Upper lobe of right lung (tissue), 1 donor: ENCODE data around the gene MRPL3. TPM values are rescaled to one million over a fixed set of nuclear protein-coding genes. Genes with fewer than 3 reads are reported as not detected.

Source experiments
- ATAC-seq: fragments of 200-7000 bp; cut with Tn5 transposase; one replicate; pipeline ENCODE4 v1.9.1; 2020; ENCODE audit warnings: mild to moderate bottlenecking, moderate library complexity
- DNase-seq: peaks from one replicate; pipeline ENCODE4 v3.0.0-alpha.2; 2020
- H3K27ac ChIP-seq: fragments of 200-600 bp; one replicate; pipeline ENCODE4 v1.8.0; 2022
- H3K27me3 ChIP-seq: fragments of 200-600 bp; one replicate; pipeline ENCODE4 v1.8.0; 2022; ENCODE audit warnings: mild to moderate bottlenecking
- H3K36me3 ChIP-seq: fragments of 200-600 bp; one replicate; pipeline ENCODE4 v1.8.0; 2022
- H3K4me1 ChIP-seq: fragments of 200-600 bp; one replicate; pipeline ENCODE4 v1.8.0; 2022
- H3K4me3 ChIP-seq: fragments of 200-600 bp; one replicate; pipeline ENCODE4 v1.8.0; 2022; ENCODE audit warnings: mild to moderate bottlenecking
- H3K9me3 ChIP-seq: fragments of 200-600 bp; one replicate; pipeline ENCODE4 v1.8.0; 2022
- CTCF ChIP-seq: fragments of 200-600 bp; IDR thresholded peaks from one replicate; pipeline ENCODE4 v1.8.0; 2022; ENCODE audit warnings: antibody characterized with exemption
- intact Hi-C: fragments of 100-400 bp; cut with DNase I; formaldehyde crosslinking; loops from one replicate; pipeline ENCODE4 v1.11.0; 2022
- total RNA-seq: library from RNA; stranded (reverse); fragmentation: NEBNext Ultra II Directional; extraction: Animal tissue kit (Norgen Biotek cat#: 25700); gene quantifications from one replicate; pipeline ENCODE4 v1.2.1, GENCODE V29; 2021
- donor health status: DM: no; HTN: yes; CAD: no; lungs with severe emphysema.

The MRPL3 gene
- total RNA-seq, 1 donor from 2014 or later: 48.8 TPM

GRCh38 chr3:131530843-131531242 lies 28.1 kb upstream of the MRPL3 start:
- no peak for ATAC-seq
- no peak for DNase-seq
- H3K36me3 ChIP-seq: no peaks in the 10 kb centered on the region
- no peak overlapping the region for H3K4me3 ChIP-seq
- peaks cover 21% of the 10 kb centered on the region for H3K27me3 ChIP-seq
- no peaks in the 10 kb centered on the region for H3K4me1 ChIP-seq
- H3K27ac ChIP-seq: no peak overlapping the region
- intact Hi-C loops: no loop called here
- no peaks in the 10 kb centered on the region for H3K9me3 ChIP-seq
- TF ChIP-seq CTCF: no peak

- TF ChIP-seq CTCF: no peak
- H3K4me1 ChIP-seq: no peaks in the 10 kb centered on the region
- no peak overlapping the region for H3K4me3 ChIP-seq
- intact Hi-C loops: no loop called here
- H3K9me3 ChIP-seq: no peaks in the 10 kb centered on the region
- H3K27me3 ChIP-seq: peaks cover 24% of the 10 kb centered on the region
- ATAC-seq: no peak
- H3K36me3 ChIP-seq: no peaks in the 10 kb centered on the region
- no peak overlapping the region for H3K27ac ChIP-seq
- DNase-seq: no peak
Observed at GRCh38 chr3:131530388-131530787, 27.6 kb upstream of the MRPL3 start.

GRCh38 chr3:131526801-131527347 lies 24.1 kb upstream of the MRPL3 start:
- intact Hi-C loops: no loop called here
- Histone ChIP-seq H3K27me3 (peaks cover 24% of the 10 kb centered on the region), H3K4me3 (peak overlapping the region; percentile 21), H3K36me3 (no peaks in the 10 kb centered on the region), H3K27ac (no peak overlapping the region), H3K9me3 (no peaks in the 10 kb centered on the region), H3K4me1 (no peaks in the 10 kb centered on the region)
- no peak for TF ChIP-seq CTCF
- ATAC-seq (peak; percentile 63), DNase-seq (peak; percentile 65)

- H3K9me3 ChIP-seq: no peaks in the 10 kb centered on the region
- H3K4me1 ChIP-seq: no peaks in the 10 kb centered on the region
- no peak overlapping the region for H3K27ac ChIP-seq
- intact Hi-C loops: no loop called here
- H3K27me3 ChIP-seq: no peaks in the 10 kb centered on the region
- no peak for TF ChIP-seq CTCF
- no peak for DNase-seq
- H3K4me3 ChIP-seq: no peak overlapping the region
- H3K36me3 ChIP-seq: no peaks in the 10 kb centered on the region
- ATAC-seq: no peak
Observed at GRCh38 chr3:131518680-131519079, 15.9 kb upstream of the MRPL3 start.

GRCh38 chr3:131505421-131505820 lies 2.6 kb upstream of the MRPL3 start:
- DNase-seq: no peak
- no peak for TF ChIP-seq CTCF
- intact Hi-C loops: no loop called here

GRCh38 chr3:131503320-131503635 lies 507 bp upstream of the MRPL3 start:
- no peaks in the 10 kb centered on the region for H3K27me3 ChIP-seq
- TF ChIP-seq CTCF: no peak
- intact Hi-C loops: no loop called here
- ATAC-seq: no peak
- H3K9me3 ChIP-seq: no peaks in the 10 kb centered on the region
- H3K36me3 ChIP-seq: peaks cover 19% of the 10 kb centered on the region
- peak overlapping the region; percentile 84 for H3K27ac ChIP-seq
- H3K4me3 ChIP-seq: peak overlapping the region; percentile 88
- peaks cover 18% of the 10 kb centered on the region for H3K4me1 ChIP-seq
- DNase-seq: no peak

More at GRCh38 chr3:131505421-131505820, 2.6 kb upstream of the MRPL3 start:
- Histone ChIP-seq H3K4me1 (peaks cover 18% of the 10 kb centered on the region), H3K36me3 (no peaks in the 10 kb centered on the region), H3K9me3 (no peaks in the 10 kb centered on the region), H3K27me3 (peaks cover 4% of the 10 kb centered on the region), H3K4me3 (no peak overlapping the region), H3K27ac (no peak overlapping the region)
- ATAC-seq: no peak
